GM12878 (cell line): ENCODE measurements around the gene SMARCB1. TPM values are rescaled to one million over a fixed set of nuclear protein-coding genes. Genes with fewer than 3 reads are reported as not detected.

ENCODE experiments used
- ASH2L ChIP-seq: fragments of 300-600, 200-600 bp; sonication (generic); IDR thresholded peaks from 2 replicates; pipeline ENCODE4 v1.6.1; 2017; ENCODE audit warnings: low read depth, mild to moderate bottlenecking, borderline replicate concordance
- BCL3 ChIP-seq: IDR thresholded peaks from 2 replicates; pipeline ENCODE4 v1.6.1; 2011; ENCODE audit warnings: borderline replicate concordance, low read depth, mild to moderate bottlenecking, moderate library complexity, low read length; ENCODE audit not compliant: insufficient read depth, poor library complexity, severe bottlenecking
- CBFB ChIP-seq: IDR thresholded peaks from 2 replicates; pipeline ENCODE4 v1.6.1; 2016; ENCODE audit warnings: antibody characterized with exemption, low read depth
- CBX3 ChIP-seq: fragments of 200-600 bp; sonication (generic); IDR thresholded peaks from 2 replicates; pipeline ENCODE4 v1.6.1; 2016; ENCODE audit warnings: low read depth, borderline replicate concordance
- CEBPZ ChIP-seq: fragments of 150-350 bp; IDR thresholded peaks from 2 replicates; pipeline ENCODE4 v1.6.1; 2016; ENCODE audit warnings: low read depth, low read length
- CTCF ChIP-seq, 3 experiments: IDR thresholded peaks in 2 of 3; conservative IDR thresholded peaks in 1 of 3; 2 replicates each; pipeline ENCODE4 v1.5.1; 2011; ENCODE audit warnings: low read depth in 3 of 3, low read length in 3 of 3, mild to moderate bottlenecking in 3 of 3, control low read depth in 2 of 3, moderate library complexity in 2 of 3, inconsistent platforms in 1 of 3, mixed read lengths in 1 of 3; ENCODE audit not compliant: control insufficient read depth in 2 of 3, insufficient read depth in 1 of 3; ENCODE audit errors: extremely low read depth in 1 of 3
- GABPA ChIP-seq: IDR thresholded peaks from 2 replicates; pipeline ENCODE4 v1.6.1; 2014; ENCODE audit warnings: antibody characterized with exemption, low read depth, mild to moderate bottlenecking, inconsistent platforms
- GATAD2B ChIP-seq: fragments of 450-650 bp; conservative IDR thresholded peaks from 2 replicates; pipeline ENCODE4 v1.6.1; 2017; ENCODE audit warnings: low read depth, mild to moderate bottlenecking, moderate library complexity
- HDGF ChIP-seq: fragments of 450-650 bp; IDR thresholded peaks from 2 replicates; pipeline ENCODE4 v1.6.1; 2016; ENCODE audit warnings: antibody characterized with exemption
- LARP7 ChIP-seq: fragments of 450-650 bp; IDR thresholded peaks from 2 replicates; pipeline ENCODE4 v1.6.1; 2017; ENCODE audit warnings: mild to moderate bottlenecking
- NBN ChIP-seq: fragments of 450-650 bp; IDR thresholded peaks from 2 replicates; pipeline ENCODE4 v1.6.1; 2016
- POLR2A ChIP-seq: IDR thresholded peaks from 2 replicates; pipeline ENCODE4 v1.6.1; 2011; ENCODE audit warnings: low read depth, mild to moderate bottlenecking, low read length
- RAD21 ChIP-seq: IDR thresholded peaks from 2 replicates; pipeline ENCODE4 v1.6.1; 2011; ENCODE audit warnings: mild to moderate bottlenecking, low read depth, low read length, moderate library complexity; ENCODE audit not compliant: insufficient read depth
- RAD51 ChIP-seq: fragments of 450-650 bp; IDR thresholded peaks from 2 replicates; pipeline ENCODE4 v1.6.1; 2016; ENCODE audit warnings: moderate library complexity, mild to moderate bottlenecking, inconsistent platforms
- RCOR1 ChIP-seq: conservative IDR thresholded peaks from 2 replicates; pipeline ENCODE4 v1.6.1; 2012; ENCODE audit warnings: low read depth, low read length, improper control_type of control experiment
- RUNX3 ChIP-seq: IDR thresholded peaks from 2 replicates; pipeline ENCODE4 v1.6.1; 2012; ENCODE audit warnings: low read length, inconsistent platforms
- SIX5 ChIP-seq: IDR thresholded peaks from 2 replicates; pipeline ENCODE4 v1.6.1; 2011; ENCODE audit warnings: mild to moderate bottlenecking, low read depth, low read length, moderate library complexity; ENCODE audit not compliant: severe bottlenecking
- TCF12 ChIP-seq: IDR thresholded peaks from 2 replicates; pipeline ENCODE4 v1.6.1; 2011; ENCODE audit warnings: low read depth, mild to moderate bottlenecking, low read length
- USF2 ChIP-seq: IDR thresholded peaks from 2 replicates; pipeline ENCODE4 v1.6.1; 2011; ENCODE audit warnings: low read depth, low read length, improper control_type of control experiment, borderline replicate concordance
- polyA plus RNA-seq, 11 experiments: library from polyadenylated mRNA; depleted of rRNA in 4 of 11; unstranded in 6 of 11; stranded (reverse) in 5 of 11; fragments of >200 nt; fragmentation: Nextera tagmentation in 4 of 11; fragmentation: Illumina TruSeq in 1 of 11; extraction: Ambion mirVana in 4 of 11; extraction: Trizol in 1 of 11; gene quantifications; 1 replicate in 1 of 11; 2 replicates in 10 of 11; pipeline versions ENCODE4 v1.2.1 to v1.2.3, GENCODE V29; 2011 to 2016; ENCODE audit warnings: inconsistent platforms in 2 of 11, missing spikeins in 2 of 11, low read depth in 1 of 11
- total RNA-seq, 4 experiments: library from RNA; depleted of rRNA in 3 of 4; stranded (reverse); fragments of >200 nt in 3 of 4; fragmentation: Illumina TruSeq in 1 of 4; extraction: Trizol in 1 of 4; gene quantifications; 2 replicates each; pipeline versions ENCODE4 v1.2.1 to v1.2.3, GENCODE V29; 2013 to 2021

SMARCB1 gene
- total and polyA plus RNA-seq, 10 of the 15 experiments (the other 5 are each of a cell fraction or from before 2014, with no cell fraction given), result 9.1 to 215 (median 183) TPM

GRCh38 chr22:23801238-23801821 lies 14.6 kb downstream of the SMARCB1 start (continued):
- TF ChIP-seq TCF12 (no peak), GABPA (no peak), LARP7 (0 out of 2 replicates have a peak, but pooled peaks have one; percentile 11), ASH2L (no peak), SIX5 (no peak), NBN (0 out of 2 replicates have a peak, but pooled peaks have one; percentile 5), GATAD2B (peak; percentile 51; the same call in 1 of the 2 replicates), POLR2A (no peak; the same call in 1 of the 2 replicates), BCL3 (no peak), CEBPZ (no peak), RAD21 (no peak), HDGF (0 out of 2 replicates have a peak, but pooled peaks have one; percentile 20), CBX3 (no peak), RAD51 (peak; percentile 65; the same call in 1 of the 2 replicates), USF2 (no peak), CTCF (IDR thresholded peaks at IDR 0.05 in 2 of 3, conservative IDR thresholded peaks at IDR 0.05 in 1 of 3; ENCODE audit: control insufficient read depth in 2 of 3, extremely low read depth in 1 of 3, insufficient read depth in 1 of 3, low read depth in 3 of 3, low read length in 3 of 3) (no peak), RCOR1 (0 out of 2 replicates have a peak, but pooled peaks have one; percentile 28), CBFB (no peak), RUNX3 (no peak)
